ENCODE measurements around the gene SLC31A2. TPM values are rescaled to one million over a fixed set of nuclear protein-coding genes. Genes with fewer than 3 reads are reported as not detected.
"Not testable (repeated sequence)": the region's sequence is repeated elsewhere in the genome, so short reads cannot be mapped to it uniquely, and the experiment has no call there.

SLC31A2 gene
- total RNA-seq (2013): 159 TPM
- 100 to 1,000 TPM in 2 of 3 donors, 10 to 100 TPM in 1; 82.9 to 247 (median 188) TPM for polyA plus RNA-seq
- 121 and 167 TPM in 2 replicates for polyA minus RNA-seq
- total RNA-seq: 73.9 to 288 (median 183) reads per million in 11 experiments

GRCh38 chr9:113150670-113151611 is at the start of gene SLC31A2:
SLC31A2 (plus strand) TSS chr9:113151007; CDS start chr9:113151075, 68 bp downstream.
- peak within 1 kb of the TSS; percentile 94 to 96 for H3K4me3 Mint-ChIP-seq
- Histone ChIP-seq H4K20me1 (ENCODE audit: insufficient read depth, low read length) (peaks cover 36% of the 10 kb centered on the region), H3K79me2 (ENCODE audit: insufficient read depth, low read length) (peaks cover 50% of the 10 kb centered on the region), H3K9ac (ENCODE audit: insufficient read depth, low read length, poor library complexity, severe bottlenecking) (peak within 1 kb of the TSS; percentile 100), H3K4me1 (ENCODE audit: control insufficient read depth in 1 of 2, insufficient read depth in 2 of 2, low read length in 2 of 2) (peaks cover 66 to 67% of the 10 kb centered on the region in 2 donors), H3K4me3 (replicated peaks in 1 of 3; ENCODE audit: low read depth in 2 of 3, low read length in 3 of 3) (peak within 1 kb of the TSS; percentile 75 to 97 (median 93)), H3K36me3 (replicated peaks in 1 of 2; ENCODE audit: control insufficient read depth in 1 of 2, insufficient read depth in 2 of 2, low read length in 2 of 2) (peaks cover 4 to 15% of the 10 kb centered on the region in 2 donors), H3K9me3 (replicated peaks in 1 of 2; ENCODE audit: control insufficient read depth in 1 of 2, insufficient read depth in 1 of 2, low read length in 2 of 2) (no peaks in the 10 kb centered on the region), H3K27me3 (ENCODE audit: control insufficient read depth in 2 of 2, insufficient read depth in 2 of 2, low read length in 2 of 2) (no peaks in the 10 kb centered on the region), H2AFZ (ENCODE audit: insufficient read depth, low read depth, low read length, poor library complexity, severe bottlenecking) (peak within 1 kb of the TSS; percentile 68), H3K4me2 (replicated peaks; ENCODE audit: extremely low read depth, low read length, poor library complexity, severe bottlenecking) (peak within 1 kb of the TSS; percentile 83), H3K27ac (ENCODE audit: low read depth in 1 of 2, low read length in 2 of 2) (peak within 1 kb of the TSS; percentile 96 to 98)
- H3K9me3 Mint-ChIP-seq: no peaks in the 10 kb centered on the region
- peak; percentile 47 for TF ChIP-seq CTCF (IDR thresholded peaks at IDR 0.05)
- DNase-seq: peak; percentile 75 to 89 (median 88)
- peak within 1 kb of the TSS; percentile 96 to 100 (median 99) for H3K27ac Mint-ChIP-seq
- peaks cover 1 to 5% (median 3%) of the 10 kb centered on the region in 3 donors for H3K27me3 Mint-ChIP-seq (ENCODE audit: low read depth in 3 of 3)
- H3K36me3 Mint-ChIP-seq: peaks cover 16 to 41% of the 10 kb centered on the region in 2 donors
- intact Hi-C loops (cut with micrococcal nuclease): loop anchor here (2.0 to 5.0 kb wide), 3 partner anchors 36 to 70 kb away; partner anchors contain the start of genes FKBP15 (in 1 of the 2) and SLC31A1 (in 1 of the 2)
- H3K4me1 Mint-ChIP-seq: peaks cover 66% of the 10 kb centered on the region
- under 1% methylated on average over 84 of the region's 87 CpGs for WGBS (ENCODE audit: insufficient coverage)

DNA sequence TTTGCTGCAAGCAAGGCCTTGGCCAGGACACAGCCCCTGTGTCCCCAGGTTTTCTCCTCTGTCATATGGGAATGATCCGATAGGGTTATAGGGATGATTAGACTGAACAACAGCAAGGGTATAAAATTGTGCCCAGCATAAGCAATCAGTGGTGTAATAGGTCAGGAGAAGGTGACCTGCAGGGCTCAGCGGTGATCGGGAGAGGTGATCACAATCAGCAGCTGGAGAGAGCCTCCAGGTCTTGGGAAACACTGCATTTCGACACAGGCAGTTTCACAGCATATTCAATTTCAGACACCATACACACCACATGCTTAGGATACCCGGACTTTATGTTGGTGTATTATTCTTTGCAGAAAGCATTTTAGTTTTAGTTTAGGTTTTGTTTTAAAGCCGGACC is 45.5 kb upstream of the SLC31A2 start:
- H3K4me2 ChIP-seq (replicated peaks; ENCODE audit: extremely low read depth, low read length, poor library complexity, severe bottlenecking); intact Hi-C loops (cut with micrococcal nuclease); H3K27ac Mint-ChIP-seq; H3K36me3 Mint-ChIP-seq; H3K9me3 ChIP-seq (replicated peaks in 1 of 2; ENCODE audit: control insufficient read depth in 1 of 2, insufficient read depth in 1 of 2, low read length in 2 of 2); H3K4me1 Mint-ChIP-seq; H3K27ac ChIP-seq (ENCODE audit: low read depth in 1 of 2, low read length in 2 of 2); DNase-seq; H3K36me3 ChIP-seq (replicated peaks in 1 of 2; ENCODE audit: control insufficient read depth in 1 of 2, insufficient read depth in 2 of 2, low read length in 2 of 2); H4K20me1 ChIP-seq (ENCODE audit: insufficient read depth, low read length); H3K9me3 Mint-ChIP-seq; H3K9ac ChIP-seq (ENCODE audit: insufficient read depth, low read length, poor library complexity, severe bottlenecking); H3K79me2 ChIP-seq (ENCODE audit: insufficient read depth, low read length); H3K4me3 Mint-ChIP-seq; H2AFZ ChIP-seq (ENCODE audit: insufficient read depth, low read depth, low read length, poor library complexity, severe bottlenecking); H3K4me1 ChIP-seq (ENCODE audit: control insufficient read depth in 1 of 2, insufficient read depth in 2 of 2, low read length in 2 of 2); H3K4me3 ChIP-seq (replicated peaks in 1 of 3; ENCODE audit: low read depth in 2 of 3, low read length in 3 of 3); H3K27me3 ChIP-seq (ENCODE audit: control insufficient read depth in 2 of 2, insufficient read depth in 2 of 2, low read length in 2 of 2): not testable (repeated sequence)
- H3K27me3 Mint-ChIP-seq (ENCODE audit: low read depth in 3 of 3): peaks cover 0 to 15% (median 0%) of the 10 kb centered on the region in 3 donors
- WGBS (ENCODE audit: insufficient coverage): no CpG with 5 or more reads among the region's 6 CpGs

- peak overlapping the region; percentile 35 for H3K4me2 ChIP-seq (replicated peaks; ENCODE audit: extremely low read depth, low read length, poor library complexity, severe bottlenecking)
- H2AFZ ChIP-seq (ENCODE audit: insufficient read depth, low read depth, low read length, poor library complexity, severe bottlenecking): peak overlapping the region; percentile 27
- H3K27me3 ChIP-seq (ENCODE audit: control insufficient read depth in 2 of 2, insufficient read depth in 2 of 2, low read length in 2 of 2); H3K36me3 Mint-ChIP-seq; H4K20me1 ChIP-seq (ENCODE audit: insufficient read depth, low read length); H3K4me3 ChIP-seq (replicated peaks in 1 of 3; ENCODE audit: low read depth in 2 of 3, low read length in 3 of 3); H3K4me1 Mint-ChIP-seq; H3K27me3 Mint-ChIP-seq (ENCODE audit: low read depth in 3 of 3); H3K9me3 Mint-ChIP-seq; H3K9ac ChIP-seq (ENCODE audit: insufficient read depth, low read length, poor library complexity, severe bottlenecking); H3K79me2 ChIP-seq (ENCODE audit: insufficient read depth, low read length); DNase-seq; intact Hi-C loops (cut with micrococcal nuclease); H3K9me3 ChIP-seq (replicated peaks in 1 of 2; ENCODE audit: control insufficient read depth in 1 of 2, insufficient read depth in 1 of 2, low read length in 2 of 2); H3K36me3 ChIP-seq (replicated peaks in 1 of 2; ENCODE audit: control insufficient read depth in 1 of 2, insufficient read depth in 2 of 2, low read length in 2 of 2): not testable (repeated sequence)
- H3K4me1 ChIP-seq (ENCODE audit: control insufficient read depth in 1 of 2, insufficient read depth in 2 of 2, low read length in 2 of 2): peaks cover 12% of the 10 kb centered on the region in 2 donors
- WGBS (ENCODE audit: insufficient coverage): 0% methylated on average over 3 of the region's 56 CpGs
- H3K4me3 Mint-ChIP-seq: peak overlapping the region in 1 of 2 donors; percentile 71
- H3K27ac Mint-ChIP-seq: peak overlapping the region in 5 of 7 donors; percentile 46 to 92 (median 85)
- H3K27ac ChIP-seq (ENCODE audit: low read depth in 1 of 2, low read length in 2 of 2): peak overlapping the region; percentile 8 to 12
Measured at GRCh38 chr9:113111065-113111951, 39.5 kb upstream of the SLC31A2 start.

Measured in CD14-positive monocyte (primary cell).